Liver (tissue), 9 donors: ENCODE results near the gene MCCD1. TPM values are rescaled to one million over a fixed set of nuclear protein-coding genes. Genes with fewer than 3 reads are reported as not detected.
"Not testable (repeated sequence)": the region's sequence is repeated elsewhere in the genome, so short reads cannot be mapped to it uniquely, and the experiment has no call there.

Experiments used
- DNase-seq: peaks from one replicate; pipeline ENCODE4 v3.0.0-alpha.2; 2017; ENCODE audit warnings: low spot score
- H3K27ac ChIP-seq, 2 donors: one replicate each; pipeline ENCODE4 v1.7.0; 2013; ENCODE audit warnings: inconsistent platforms in 2 of 2, low read length in 2 of 2, control low read depth in 1 of 2, low read depth in 1 of 2, mild to moderate bottlenecking in 1 of 2
- H3K27me3 ChIP-seq, 4 donors: one replicate each; pipeline versions ENCODE4 v1.6.1 to v1.7.0; 2013; ENCODE audit warnings: low read length in 3 of 4, inconsistent platforms in 1 of 4, mild to moderate bottlenecking in 1 of 4, moderate library complexity in 1 of 4; ENCODE audit not compliant: control insufficient read depth in 4 of 4, insufficient read depth in 4 of 4
- H3K36me3 ChIP-seq, 4 donors: one replicate each; pipeline versions ENCODE4 v1.6.1 to v1.7.0; 2013; ENCODE audit warnings: low read length in 3 of 4, mild to moderate bottlenecking in 3 of 4, low read depth in 1 of 4, moderate library complexity in 1 of 4; ENCODE audit not compliant: control insufficient read depth in 4 of 4, insufficient read depth in 3 of 4
- H3K4me1 ChIP-seq, 4 donors: one replicate each; pipeline versions ENCODE4 v1.6.1 to v1.7.0; 2013; ENCODE audit warnings: low read length in 3 of 4, mild to moderate bottlenecking in 3 of 4, moderate library complexity in 1 of 4; ENCODE audit not compliant: control insufficient read depth in 4 of 4, insufficient read depth in 4 of 4
- H3K4me3 ChIP-seq, 3 donors: one replicate each; pipeline versions ENCODE4 v1.6.1 to v1.7.0; 2013; ENCODE audit warnings: low read length in 3 of 3, control low read depth in 1 of 3, low read depth in 1 of 3, mild to moderate bottlenecking in 1 of 3
- H3K9ac ChIP-seq, 2 donors: one replicate each; pipeline ENCODE4 v1.7.0; 2013; ENCODE audit warnings: low read length in 2 of 2, mild to moderate bottlenecking in 2 of 2, moderate library complexity in 2 of 2, control low read depth in 1 of 2, low read depth in 1 of 2
- H3K9me3 ChIP-seq, 4 donors: one replicate each; pipeline versions ENCODE4 v1.6.1 to v1.7.0; 2013; ENCODE audit warnings: low read length in 3 of 4; ENCODE audit not compliant: control insufficient read depth in 4 of 4
- ATF3 ChIP-seq: IDR thresholded peaks from 2 replicates; pipeline ENCODE4 v1.6.1; 2016; ENCODE audit warnings: antibody characterized with exemption
- CTCF ChIP-seq: fragments of 150-350 bp; IDR thresholded peaks from 2 replicates; pipeline ENCODE4 v1.5.1; 2017; ENCODE audit warnings: improper control_type of control experiment, low read depth, low read length; ENCODE audit not compliant: missing input control
- FOXA1 ChIP-seq: IDR thresholded peaks from 2 replicates; pipeline ENCODE4 v1.6.1; 2016; ENCODE audit warnings: antibody characterized with exemption
- FOXA2 ChIP-seq: IDR thresholded peaks from 2 replicates; pipeline ENCODE4 v1.6.1; 2016; ENCODE audit warnings: antibody characterized with exemption
- GABPA ChIP-seq, 2 donors: IDR thresholded peaks in 1 of 2; conservative IDR thresholded peaks in 1 of 2; 2 replicates each; pipeline ENCODE4 v1.6.1; 2016; ENCODE audit warnings: antibody characterized with exemption in 2 of 2, mild to moderate bottlenecking in 1 of 2, moderate library complexity in 1 of 2
- NR2F2 ChIP-seq: IDR thresholded peaks from 2 replicates; pipeline ENCODE4 v1.6.1; 2016; ENCODE audit warnings: antibody characterized with exemption
- RAD21 ChIP-seq, 2 donors: IDR thresholded peaks; 2 replicates each; pipeline ENCODE4 v1.6.1; 2016; ENCODE audit warnings: antibody characterized with exemption in 2 of 2, mild to moderate bottlenecking in 2 of 2
- REST ChIP-seq: IDR thresholded peaks from 2 replicates; pipeline ENCODE4 v1.6.1; 2016; ENCODE audit warnings: antibody characterized with exemption, mild to moderate bottlenecking
- SP1 ChIP-seq: IDR thresholded peaks from 2 replicates; pipeline ENCODE4 v1.6.1; 2018; ENCODE audit warnings: antibody characterized with exemption, mild to moderate bottlenecking
- TAF1 ChIP-seq: conservative IDR thresholded peaks from 2 replicates; pipeline ENCODE4 v1.6.1; 2016; ENCODE audit warnings: antibody characterized with exemption, mild to moderate bottlenecking
- ZBTB33 ChIP-seq: IDR thresholded peaks from 2 replicates; pipeline ENCODE4 v1.6.1; 2016; ENCODE audit warnings: antibody characterized with exemption
- WGBS: extraction: QIAGEN DNeasy Blood & Tissue Kit; methylation state at CpG from one replicate; pipeline ENCODE4 v1.1.7; 2013; 5-methylcytosine and 5-hydroxymethylcytosine counted together
- polyA plus RNA-seq, 2 donors: library from polyadenylated mRNA; stranded (reverse) in 1 of 2; unstranded in 1 of 2; fragments of 200-250 nt in 1 of 2; fragments of >200 nt in 1 of 2; fragmentation: Nextera tagmentation in 1 of 2; extraction: Ambion mirVana in 1 of 2; gene quantifications; one replicate each; pipeline versions ENCODE4 v1.2.1 to v1.2.3, GENCODE V29; 2013 to 2015
- total RNA-seq, 2 donors: library from RNA; depleted of rRNA; stranded (reverse); fragments of >200 nt; gene quantifications; one replicate each; pipeline ENCODE4 v1.2.3, GENCODE V29; 2014
- donor health status: healthy.
- donor health status: healthy.
- donor health status: healthy.
- donor health status: healthy.
- donor health status: healthy.

Gene MCCD1
- total and polyA plus RNA-seq, 4 donors: 0.56 TPM; not detected in 3

- no peak for DNase-seq
- Histone ChIP-seq H3K9me3 (no peaks in the 10 kb centered on the region), H3K27ac (no peak overlapping the region), H3K4me3 (no peak overlapping the region), H3K36me3 (no peaks in the 10 kb centered on the region), H3K9ac (no peak overlapping the region), H3K4me1 (no peaks in the 10 kb centered on the region), H3K27me3 (no peaks in the 10 kb centered on the region)
- TF ChIP-seq GABPA (IDR thresholded peaks at IDR 0.05 in 1 of 2, conservative IDR thresholded peaks at IDR 0.05 in 1 of 2): no peak
- WGBS: 76% methylated on average over 2 of the region's 2 CpGs
These were observed 45.4 kb upstream of the MCCD1 start for GRCh38 chr6:31483392-31483791.

- no peak for TF ChIP-seq SP1
- no peak for TF ChIP-seq RAD21 (IDR thresholded peaks at IDR 0.05)
- H3K36me3 ChIP-seq: no peaks in the 10 kb centered on the region
- H3K4me3 ChIP-seq: no peak overlapping the region
- no peaks in the 10 kb centered on the region for H3K9me3 ChIP-seq
- H3K27ac ChIP-seq: no peak overlapping the region
- WGBS: 79% methylated on average over 1 of the region's 1 CpG
- no peak for DNase-seq
- H3K27me3 ChIP-seq: no peaks in the 10 kb centered on the region
- no peaks in the 10 kb centered on the region for H3K4me1 ChIP-seq
- no peak overlapping the region for H3K9ac ChIP-seq
These were observed 43.7 kb upstream of the MCCD1 start for GRCh38 chr6:31485055-31485454.

- DNase-seq, H3K27ac ChIP-seq, H3K27me3 ChIP-seq, H3K36me3 ChIP-seq, H3K4me1 ChIP-seq, H3K4me3 ChIP-seq, H3K9ac ChIP-seq, H3K9me3 ChIP-seq: not testable (repeated sequence)
- WGBS: no CpG with 5 or more reads among the region's 9 CpGs
These were observed 42.5 kb upstream of the MCCD1 start for GRCh38 chr6:31486065-31486837.

GRCh38 chr6:31487674-31488073 is 41.1 kb upstream of the MCCD1 start:
- not testable (repeated sequence) for H3K9ac ChIP-seq, H3K4me1 ChIP-seq, H3K4me3 ChIP-seq, H3K27ac ChIP-seq, H3K9me3 ChIP-seq, H3K27me3 ChIP-seq, H3K36me3 ChIP-seq, DNase-seq
- WGBS: 80% methylated on average over 6 of the region's 6 CpGs

- DNase-seq: no peak
- H3K9ac ChIP-seq: no peak overlapping the region
- 55% methylated on average over 4 of the region's 4 CpGs for WGBS
- no peaks in the 10 kb centered on the region for H3K27me3 ChIP-seq
- peaks cover 0 to under 1% (median 0%) of the 10 kb centered on the region in 4 donors for H3K4me1 ChIP-seq
- H3K27ac ChIP-seq: no peak overlapping the region
- H3K9me3 ChIP-seq: no peaks in the 10 kb centered on the region
- no peak overlapping the region for H3K4me3 ChIP-seq
- H3K36me3 ChIP-seq: no peaks in the 10 kb centered on the region
- no peak for TF ChIP-seq CTCF
- no peak for TF ChIP-seq NR2F2
- TF ChIP-seq FOXA2: no peak
- TF ChIP-seq TAF1: no peak
- no peak for TF ChIP-seq ATF3
- no peak for TF ChIP-seq ZBTB33
- TF ChIP-seq FOXA1: no peak
- TF ChIP-seq REST: no peak
These were observed 39.7 kb upstream of the MCCD1 start for GRCh38 chr6:31489086-31489485.
